ENCODE data around the gene ZNF277. TPM values are rescaled to one million over a fixed set of nuclear protein-coding genes. Genes with fewer than 3 reads are reported as not detected.

ZNF277 gene
- total and polyA plus RNA-seq, 2 donors (not counting 3 experiments of a cell fraction or from before 2014, with no cell fraction given), result 7.8 to 22.6 TPM

GRCh38 chr7:112282476-112283188, 76.1 kb downstream of the ZNF277 start:
- H3K27me3 ChIP-seq (ENCODE audit: control insufficient read depth in 2 of 2, insufficient read depth in 2 of 2, low read length in 2 of 2), result no peaks in the 10 kb centered on the region
- no peaks in the 10 kb centered on the region for H3K9me3 ChIP-seq (replicated peaks; ENCODE audit: control insufficient read depth, insufficient read depth, low read length)
- H4K20me1 ChIP-seq (replicated peaks; ENCODE audit: control insufficient read depth, extremely low read depth, insufficient read depth, low read length), result no peaks in the 10 kb centered on the region
- intact Hi-C loops (cut with micrococcal nuclease) (no loop called here), dilution Hi-C loops (cut with MboI; ENCODE audit: extremely low pct_ligation_motif_present, low sequenced_read_pairs) (no loop called here)
- H3K27ac ChIP-seq (ENCODE audit: insufficient read depth, low read depth, low read length), result no peak overlapping the region
- TF ChIP-seq MYC (IDR thresholded peaks at IDR 0.05; ENCODE audit: low read depth, low read length), result no peak
- no peak for TF ChIP-seq JUN (IDR thresholded peaks at IDR 0.05; ENCODE audit: borderline replicate concordance, insufficient read depth, insufficient read length, low read depth)
- TF ChIP-seq MAX (IDR thresholded peaks at IDR 0.05; ENCODE audit: insufficient read depth, insufficient read length), result no peak
- no peak for TF ChIP-seq FOS (IDR thresholded peaks at IDR 0.05; ENCODE audit: borderline replicate concordance, insufficient read depth, low read length)
- no peak for TF ChIP-seq POLR2A (IDR thresholded peaks at IDR 0.05; ENCODE audit: low read depth, low read length)
- TF ChIP-seq CTCF (IDR thresholded peaks at IDR 0.05; ENCODE audit: extremely low read depth in 1 of 2, insufficient read depth in 1 of 2, low read depth in 1 of 2, low read length in 2 of 2), result no peak
- no peak for TF ChIP-seq EZH2 (IDR thresholded peaks at IDR 0.05; ENCODE audit: borderline replicate concordance, low read depth, low read length, severe bottlenecking)
- no peak for TF ChIP-seq POLR2AphosphoS5 (IDR thresholded peaks at IDR 0.05; ENCODE audit: insufficient read depth, low read depth, low read length)
- no peak for TF ChIP-seq GATA2 (IDR thresholded peaks at IDR 0.05; ENCODE audit: insufficient read depth, insufficient read length, low read depth, low read length)
- BruUV-seq (replicated peaks), result no TSS peak
- POLR2A ChIA-PET, result no interaction called here
- FAIRE-seq (no peak), DNase-seq (ENCODE audit: low read depth, low spot score) (peak; percentile 57)
- H2AFZ ChIP-seq (ENCODE audit: low read depth, low read length), result no peak overlapping the region
- no peaks in the 10 kb centered on the region for H3K36me3 ChIP-seq (ENCODE audit: control insufficient read depth in 2 of 2, extremely low read depth in 1 of 2, insufficient read depth in 2 of 2, low read length in 2 of 2)
- H3K79me2 ChIP-seq (ENCODE audit: control insufficient read depth, insufficient read depth, low read length), result no peaks in the 10 kb centered on the region
- H3K4me3 ChIP-seq (replicated peaks in 1 of 3; ENCODE audit: insufficient read depth in 1 of 3, low read depth in 1 of 3, low read length in 3 of 3), result no peak overlapping the region
- H3K9me1 ChIP-seq (replicated peaks; ENCODE audit: control insufficient read depth, extremely low read depth, insufficient read depth, low read length), result no peaks in the 10 kb centered on the region
- no peak overlapping the region for H3K4me2 ChIP-seq (ENCODE audit: insufficient read depth, low read length)
- no peak overlapping the region for H3K9ac ChIP-seq (replicated peaks; ENCODE audit: extremely low read depth, insufficient read depth, low read length)
- H3K4me1 ChIP-seq (ENCODE audit: control insufficient read depth, extremely low read depth, insufficient read depth, low read length), result no peaks in the 10 kb centered on the region
- CTCF ChIA-PET, result interaction anchor here (1.2 kb wide), 1 partner anchor 20 kb away, joined by 3 read pairs; no protein-coding TSS in a partner anchor

All from endothelial cell of umbilical vein (primary cell).